ENCODE measurements around the gene ZNF785. TPM values are rescaled to one million over a fixed set of nuclear protein-coding genes. Genes with fewer than 3 reads are reported as not detected.

Gene ZNF785
- total RNA-seq, 1 experiment from 2014 or later: 16.0 TPM

DNA sequence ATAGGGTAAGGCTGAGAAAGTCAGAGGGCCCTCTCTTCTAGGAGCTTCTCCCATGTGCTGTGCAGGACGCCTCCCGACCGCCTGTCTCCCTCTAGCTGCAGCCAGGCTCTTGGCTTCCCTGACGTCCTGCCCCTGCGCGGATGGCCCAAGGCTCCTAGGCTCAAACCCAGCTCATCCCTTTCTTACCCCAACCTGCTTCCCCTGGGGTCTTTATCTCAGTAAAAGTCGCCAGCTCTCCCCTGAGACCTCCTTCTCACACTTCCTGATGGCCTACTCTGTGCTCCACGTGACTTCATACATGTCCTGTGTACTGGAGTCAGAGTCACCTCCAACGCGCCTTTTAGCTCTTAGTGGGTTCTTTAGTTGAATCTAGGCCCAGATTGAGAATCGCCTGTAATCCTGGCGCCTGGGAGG, 49.7 kb downstream of the ZNF785 start:
- peaks cover 16% of the 10 kb centered on the region for H3K36me3 Mint-ChIP-seq

DNA sequence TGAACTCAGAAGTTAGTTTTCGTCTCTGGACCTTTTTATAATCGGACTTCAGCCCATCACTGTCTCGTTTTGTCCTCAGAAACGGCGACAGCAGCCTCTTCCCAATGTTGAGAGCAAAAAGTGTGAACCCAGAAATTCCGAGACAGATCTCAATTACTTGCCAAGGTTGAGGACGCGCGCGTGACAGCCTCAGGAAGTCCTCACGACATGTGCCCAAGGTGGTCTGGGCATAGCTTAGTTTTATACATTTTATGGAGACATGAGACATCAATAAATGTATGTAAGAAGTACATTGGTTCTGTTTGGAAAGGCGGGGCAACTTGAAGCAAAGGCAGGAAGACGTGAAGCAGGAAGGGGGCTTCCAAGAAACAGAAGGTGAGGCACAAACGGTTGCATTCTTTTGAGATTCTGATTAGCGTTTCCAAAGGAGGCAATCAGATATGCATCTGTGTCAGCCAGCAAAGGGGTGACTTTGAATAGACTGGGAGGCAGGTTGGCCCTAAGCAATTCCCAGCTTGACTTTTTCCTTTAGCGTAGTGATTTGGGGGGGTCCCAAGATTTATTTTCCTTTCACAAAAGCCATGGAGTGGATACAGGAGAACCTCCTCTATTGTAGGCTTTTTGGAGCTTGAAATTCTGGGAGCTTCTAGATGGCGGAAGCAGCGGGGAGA, 50.3 kb downstream of the ZNF785 start:
- H3K27me3 Mint-ChIP-seq (ENCODE audit: low read depth): no peaks in the 10 kb centered on the region
- H3K4me1 Mint-ChIP-seq: peaks cover 27% of the 10 kb centered on the region
- H3K36me3 Mint-ChIP-seq: peaks cover 16% of the 10 kb centered on the region
- POLR2A ChIA-PET: interaction anchor here (1.0 to 3.1 kb wide), 10 partner anchors 8 to 117 kb away, joined by 3 to 42 read pairs (median 6); partner anchors contain the start of genes ZNF688, ZNF689 and ZNF764
- CTCF ChIA-PET: interaction anchor here (0.6 to 4.7 kb wide), 37 partner anchors 8 to 423 kb away, joined by 3 to 41 read pairs (median 5); partner anchors contain the start of genes DCTPP1, PRR14, ZNF48 and ZNF688
- TF ChIP-seq TEAD4 (CRISPR knock-in tag; IDR thresholded peaks at IDR 0.05) (peak; percentile 24; the same call in 1 of the 2 replicates), HMGA2 (CRISPR knock-in tag; IDR thresholded peaks at IDR 0.05) (no peak)
- peak overlapping the region; percentile 95 for H3K4me3 Mint-ChIP-seq
- no peak for DNase-seq (ENCODE audit: low spot score)
- no peaks in the 10 kb centered on the region for H3K9me3 Mint-ChIP-seq
- peak overlapping the region; percentile 99 for H3K27ac Mint-ChIP-seq
- peak; percentile 34 for ATAC-seq

More for the DNA sequence above, 49.7 kb downstream of the ZNF785 start:
- Mint-ChIP-seq H3K4me3 (peak overlapping the region; percentile 95), H3K9me3 (no peaks in the 10 kb centered on the region), H3K27ac (peak overlapping the region; percentile 99), H3K27me3 (ENCODE audit: low read depth) (no peaks in the 10 kb centered on the region), H3K4me1 (peaks cover 27% of the 10 kb centered on the region)
- TF ChIP-seq, protein P1, sequence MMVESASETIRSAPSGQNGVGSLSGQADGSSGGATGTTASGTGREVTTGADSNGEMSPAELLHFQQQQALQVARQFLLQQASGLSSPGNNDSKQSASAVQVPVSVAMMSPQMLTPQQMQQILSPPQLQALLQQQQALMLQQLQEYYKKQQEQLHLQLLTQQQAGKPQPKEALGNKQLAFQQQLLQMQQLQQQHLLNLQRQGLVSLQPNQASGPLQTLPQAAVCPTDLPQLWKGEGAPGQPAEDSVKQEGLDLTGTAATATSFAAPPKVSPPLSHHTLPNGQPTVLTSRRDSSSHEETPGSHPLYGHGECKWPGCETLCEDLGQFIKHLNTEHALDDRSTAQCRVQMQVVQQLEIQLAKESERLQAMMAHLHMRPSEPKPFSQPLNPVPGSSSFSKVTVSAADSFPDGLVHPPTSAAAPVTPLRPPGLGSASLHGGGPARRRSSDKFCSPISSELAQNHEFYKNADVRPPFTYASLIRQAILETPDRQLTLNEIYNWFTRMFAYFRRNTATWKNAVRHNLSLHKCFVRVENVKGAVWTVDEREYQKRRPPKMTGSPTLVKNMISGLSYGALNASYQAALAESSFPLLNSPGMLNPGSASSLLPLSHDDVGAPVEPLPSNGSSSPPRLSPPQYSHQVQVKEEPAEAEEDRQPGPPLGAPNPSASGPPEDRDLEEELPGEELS (CRISPR knock-in tag; IDR thresholded peaks at IDR 0.05): no peak; the same call in 1 of the 2 replicates
- TF ChIP-seq, protein P2, sequence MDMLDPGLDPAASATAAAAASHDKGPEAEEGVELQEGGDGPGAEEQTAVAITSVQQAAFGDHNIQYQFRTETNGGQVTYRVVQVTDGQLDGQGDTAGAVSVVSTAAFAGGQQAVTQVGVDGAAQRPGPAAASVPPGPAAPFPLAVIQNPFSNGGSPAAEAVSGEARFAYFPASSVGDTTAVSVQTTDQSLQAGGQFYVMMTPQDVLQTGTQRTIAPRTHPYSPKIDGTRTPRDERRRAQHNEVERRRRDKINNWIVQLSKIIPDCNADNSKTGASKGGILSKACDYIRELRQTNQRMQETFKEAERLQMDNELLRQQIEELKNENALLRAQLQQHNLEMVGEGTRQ (CRISPR knock-in tag; IDR thresholded peaks at IDR 0.05): peak; percentile 79
- TF ChIP-seq GABPB1 (CRISPR knock-in tag; IDR thresholded peaks at IDR 0.05): peak; percentile 79
- TF ChIP-seq FOXK1 (CRISPR knock-in tag; IDR thresholded peaks at IDR 0.05): peak; percentile 33; the same call in 1 of the 2 replicates
- TF ChIP-seq ZNF232 (CRISPR knock-in tag; IDR thresholded peaks at IDR 0.05): peak; percentile 82; the same call in 1 of the 2 replicates
- TF ChIP-seq NFE2L1 (CRISPR knock-in tag; IDR thresholded peaks at IDR 0.05): peak; percentile 32; the same call in 1 of the 2 replicates
- TF ChIP-seq, protein P3, sequence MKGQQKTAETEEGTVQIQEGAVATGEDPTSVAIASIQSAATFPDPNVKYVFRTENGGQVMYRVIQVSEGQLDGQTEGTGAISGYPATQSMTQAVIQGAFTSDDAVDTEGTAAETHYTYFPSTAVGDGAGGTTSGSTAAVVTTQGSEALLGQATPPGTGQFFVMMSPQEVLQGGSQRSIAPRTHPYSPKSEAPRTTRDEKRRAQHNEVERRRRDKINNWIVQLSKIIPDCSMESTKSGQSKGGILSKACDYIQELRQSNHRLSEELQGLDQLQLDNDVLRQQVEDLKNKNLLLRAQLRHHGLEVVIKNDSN (CRISPR knock-in tag; IDR thresholded peaks at IDR 0.05): peak; percentile 78; the same call in 1 of the 2 replicates
- TF ChIP-seq, protein P4, sequence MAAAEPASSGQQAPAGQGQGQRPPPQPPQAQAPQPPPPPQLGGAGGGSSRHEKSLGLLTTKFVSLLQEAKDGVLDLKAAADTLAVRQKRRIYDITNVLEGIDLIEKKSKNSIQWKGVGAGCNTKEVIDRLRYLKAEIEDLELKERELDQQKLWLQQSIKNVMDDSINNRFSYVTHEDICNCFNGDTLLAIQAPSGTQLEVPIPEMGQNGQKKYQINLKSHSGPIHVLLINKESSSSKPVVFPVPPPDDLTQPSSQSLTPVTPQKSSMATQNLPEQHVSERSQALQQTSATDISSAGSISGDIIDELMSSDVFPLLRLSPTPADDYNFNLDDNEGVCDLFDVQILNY (CRISPR knock-in tag; IDR thresholded peaks at IDR 0.05): no peak
- TF ChIP-seq, protein P5, sequence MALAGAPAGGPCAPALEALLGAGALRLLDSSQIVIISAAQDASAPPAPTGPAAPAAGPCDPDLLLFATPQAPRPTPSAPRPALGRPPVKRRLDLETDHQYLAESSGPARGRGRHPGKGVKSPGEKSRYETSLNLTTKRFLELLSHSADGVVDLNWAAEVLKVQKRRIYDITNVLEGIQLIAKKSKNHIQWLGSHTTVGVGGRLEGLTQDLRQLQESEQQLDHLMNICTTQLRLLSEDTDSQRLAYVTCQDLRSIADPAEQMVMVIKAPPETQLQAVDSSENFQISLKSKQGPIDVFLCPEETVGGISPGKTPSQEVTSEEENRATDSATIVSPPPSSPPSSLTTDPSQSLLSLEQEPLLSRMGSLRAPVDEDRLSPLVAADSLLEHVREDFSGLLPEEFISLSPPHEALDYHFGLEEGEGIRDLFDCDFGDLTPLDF (CRISPR knock-in tag; IDR thresholded peaks at IDR 0.05): 0 out of 2 replicates have a peak, but pooled peaks have one; percentile 29
- TF ChIP-seq, protein P6, sequence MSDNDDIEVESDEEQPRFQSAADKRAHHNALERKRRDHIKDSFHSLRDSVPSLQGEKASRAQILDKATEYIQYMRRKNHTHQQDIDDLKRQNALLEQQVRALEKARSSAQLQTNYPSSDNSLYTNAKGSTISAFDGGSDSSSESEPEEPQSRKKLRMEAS (CRISPR knock-in tag; IDR thresholded peaks at IDR 0.05): peak; percentile 49; the same call in 1 of the 2 replicates
- TF ChIP-seq GRHL2 (CRISPR knock-in tag; IDR thresholded peaks at IDR 0.05; ENCODE audit: insufficient replicate concordance, severe bottlenecking): no peak
- TF ChIP-seq, protein P7, sequence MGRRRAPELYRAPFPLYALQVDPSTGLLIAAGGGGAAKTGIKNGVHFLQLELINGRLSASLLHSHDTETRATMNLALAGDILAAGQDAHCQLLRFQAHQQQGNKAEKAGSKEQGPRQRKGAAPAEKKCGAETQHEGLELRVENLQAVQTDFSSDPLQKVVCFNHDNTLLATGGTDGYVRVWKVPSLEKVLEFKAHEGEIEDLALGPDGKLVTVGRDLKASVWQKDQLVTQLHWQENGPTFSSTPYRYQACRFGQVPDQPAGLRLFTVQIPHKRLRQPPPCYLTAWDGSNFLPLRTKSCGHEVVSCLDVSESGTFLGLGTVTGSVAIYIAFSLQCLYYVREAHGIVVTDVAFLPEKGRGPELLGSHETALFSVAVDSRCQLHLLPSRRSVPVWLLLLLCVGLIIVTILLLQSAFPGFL (CRISPR knock-in tag; IDR thresholded peaks at IDR 0.05; ENCODE audit: borderline replicate concordance): 0 out of 2 replicates have a peak, but pooled peaks have one; percentile 40
- no peak for TF ChIP-seq NFYB (CRISPR knock-in tag; conservative IDR thresholded peaks at IDR 0.05; ENCODE audit: low read depth)
- 0 out of 2 replicates have a peak, but pooled peaks have one; percentile 59 for TF ChIP-seq SMAD3 (CRISPR knock-in tag; IDR thresholded peaks at IDR 0.05; ENCODE audit: borderline replicate concordance)
- ATAC-seq: peak; percentile 74
- ChIA-PET POLR2A (interaction anchor here (1.0 to 3.1 kb wide), 9 partner anchors 9 to 118 kb away, joined by 4 to 42 read pairs (median 7); partner anchors contain the start of genes ZNF688, ZNF689 and ZNF764), CTCF (interaction anchor here (0.5 to 4.7 kb wide), 39 partner anchors 9 to 424 kb away, joined by 3 to 41 read pairs (median 5); partner anchors contain the start of genes DCTPP1, PRR14, ZNF48 and ZNF688)
- peak; percentile 77 for DNase-seq (ENCODE audit: low spot score)
